ENCODE data around the gene FHOD3.

- TF ChIP-seq RARB (CRISPR knock-in tag; IDR thresholded peaks at IDR 0.05) (no peak), REST (IDR thresholded peaks at IDR 0.05) (no peak)
Measured at GRCh38 chr18:36589857-36590543, 292.5 kb downstream of the FHOD3 start.
